ENCODE results near the gene IRAK1BP1. TPM values are rescaled to one million over a fixed set of nuclear protein-coding genes. Genes with fewer than 3 reads are reported as not detected.
"Not testable (repeated sequence)": the region's sequence is repeated elsewhere in the genome, so short reads cannot be mapped to it uniquely, and the experiment has no call there.

IRAK1BP1 gene
- polyA plus RNA-seq, 3 donors: 0.04 to 0.08 (median 0.04) TPM

DNA sequence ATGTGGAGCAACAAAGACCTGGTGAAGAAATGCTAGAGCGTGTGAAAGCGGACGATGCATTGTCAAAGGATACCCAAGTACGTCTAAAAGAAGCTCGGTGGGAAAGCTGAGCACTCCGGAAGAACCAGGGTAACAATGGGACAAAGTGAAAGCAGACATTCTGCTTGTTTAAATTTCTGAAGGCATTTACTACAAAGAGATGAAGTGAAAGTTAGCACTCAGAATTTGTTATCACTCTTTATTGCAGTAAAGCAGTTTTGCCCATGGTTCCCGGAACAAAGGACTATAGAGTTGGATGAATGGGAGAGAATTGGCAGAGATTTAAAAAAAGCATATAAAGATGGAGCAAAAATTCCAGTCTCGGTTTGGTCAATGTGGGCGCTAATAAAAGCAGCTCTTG, 12.8 kb upstream of the IRAK1BP1 start:
- Histone ChIP-seq H3K27me3 (ENCODE audit: control insufficient read depth in 2 of 2, insufficient read depth in 2 of 2, low read length in 2 of 2) (no peaks in the 10 kb centered on the region), H4K20me1 (ENCODE audit: insufficient read depth, low read length) (no peaks in the 10 kb centered on the region), H2AFZ (ENCODE audit: insufficient read depth, low read depth, low read length, poor library complexity, severe bottlenecking) (no peak overlapping the region), H3K9me3 (replicated peaks in 1 of 2; ENCODE audit: control insufficient read depth in 1 of 2, insufficient read depth in 1 of 2, low read length in 2 of 2) (peaks cover 0 to 5% of the 10 kb centered on the region in 2 donors), H3K27ac (ENCODE audit: low read depth in 1 of 2, low read length in 2 of 2) (no peak overlapping the region), H3K9ac (ENCODE audit: insufficient read depth, low read length, poor library complexity, severe bottlenecking) (no peak overlapping the region), H3K79me2 (ENCODE audit: insufficient read depth, low read length) (no peaks in the 10 kb centered on the region), H3K4me3 (replicated peaks in 1 of 3; ENCODE audit: low read depth in 2 of 3, low read length in 3 of 3) (no peak overlapping the region), H3K4me1 (ENCODE audit: control insufficient read depth in 1 of 2, insufficient read depth in 2 of 2, low read length in 2 of 2) (no peaks in the 10 kb centered on the region), H3K36me3 (replicated peaks in 1 of 2; ENCODE audit: control insufficient read depth in 1 of 2, insufficient read depth in 2 of 2, low read length in 2 of 2) (no peaks in the 10 kb centered on the region), H3K4me2 (replicated peaks; ENCODE audit: extremely low read depth, low read length, poor library complexity, severe bottlenecking) (no peak overlapping the region)
- WGBS (ENCODE audit: insufficient coverage): 96% methylated on average over 9 of the region's 9 CpGs
- H3K4me1 Mint-ChIP-seq: no peaks in the 10 kb centered on the region
- H3K36me3 Mint-ChIP-seq: peaks cover 0 to 1% of the 10 kb centered on the region in 2 donors
- no peak overlapping the region for H3K4me3 Mint-ChIP-seq
- no peak for DNase-seq
- H3K27me3 Mint-ChIP-seq (ENCODE audit: low read depth in 3 of 3): peaks cover 0 to 4% (median 0%) of the 10 kb centered on the region in 3 donors
- intact Hi-C loops (cut with micrococcal nuclease): no loop called here
- no peak for TF ChIP-seq CTCF (IDR thresholded peaks at IDR 0.05)
- H3K9me3 Mint-ChIP-seq: peaks cover 1 to 10% (median 5%) of the 10 kb centered on the region in 7 donors
- H3K27ac Mint-ChIP-seq: no peak overlapping the region

DNA sequence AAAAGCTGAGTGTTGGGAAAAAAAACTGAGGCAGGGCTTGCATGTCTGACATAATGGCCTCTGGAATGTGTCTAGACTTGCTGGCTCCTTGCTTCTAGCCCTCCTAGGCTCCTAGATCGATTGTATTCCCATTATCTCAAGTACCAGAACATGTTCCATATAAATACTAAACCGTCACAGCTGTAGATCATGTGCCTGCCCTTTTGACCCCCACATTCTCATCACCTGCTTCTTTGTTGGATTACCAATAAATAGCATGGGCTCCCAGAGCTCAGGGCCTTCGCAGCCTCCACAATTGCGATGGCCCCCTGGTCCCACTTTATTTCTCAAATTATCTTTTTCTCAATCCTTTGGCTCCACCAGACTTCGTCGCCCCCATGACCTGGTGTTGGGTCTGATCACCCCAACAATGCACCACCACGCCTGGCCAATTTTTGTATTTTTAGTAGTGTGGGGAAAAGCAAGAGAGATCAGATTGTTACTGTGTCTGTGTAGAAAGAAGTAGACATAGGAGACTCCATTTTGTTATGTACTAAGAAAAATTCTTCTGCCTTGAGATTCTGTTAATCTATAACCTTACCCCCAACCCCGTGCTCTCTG, 8.9 kb upstream of the IRAK1BP1 start:
- H3K27ac ChIP-seq (ENCODE audit: low read depth in 1 of 2, low read length in 2 of 2); H3K4me2 ChIP-seq (replicated peaks; ENCODE audit: extremely low read depth, low read length, poor library complexity, severe bottlenecking); H3K36me3 ChIP-seq (replicated peaks in 1 of 2; ENCODE audit: control insufficient read depth in 1 of 2, insufficient read depth in 2 of 2, low read length in 2 of 2); H3K27ac Mint-ChIP-seq; H2AFZ ChIP-seq (ENCODE audit: insufficient read depth, low read depth, low read length, poor library complexity, severe bottlenecking); intact Hi-C loops (cut with micrococcal nuclease); H4K20me1 ChIP-seq (ENCODE audit: insufficient read depth, low read length); H3K9ac ChIP-seq (ENCODE audit: insufficient read depth, low read length, poor library complexity, severe bottlenecking); H3K4me3 Mint-ChIP-seq; H3K4me1 Mint-ChIP-seq; H3K36me3 Mint-ChIP-seq; H3K9me3 ChIP-seq (replicated peaks in 1 of 2; ENCODE audit: control insufficient read depth in 1 of 2, insufficient read depth in 1 of 2, low read length in 2 of 2); H3K27me3 ChIP-seq (ENCODE audit: control insufficient read depth in 2 of 2, insufficient read depth in 2 of 2, low read length in 2 of 2); DNase-seq; H3K4me3 ChIP-seq (replicated peaks in 1 of 3; ENCODE audit: low read depth in 2 of 3, low read length in 3 of 3); H3K27me3 Mint-ChIP-seq (ENCODE audit: low read depth in 3 of 3); H3K79me2 ChIP-seq (ENCODE audit: insufficient read depth, low read length); H3K4me1 ChIP-seq (ENCODE audit: control insufficient read depth in 1 of 2, insufficient read depth in 2 of 2, low read length in 2 of 2): not testable (repeated sequence)
- H3K9me3 Mint-ChIP-seq: peaks cover 3 to 12% (median 8%) of the 10 kb centered on the region in 7 donors
- WGBS (ENCODE audit: insufficient coverage): 82% methylated on average over 2 of the region's 8 CpGs
